IPS-18a (cell line): ENCODE results near the gene VPS13D.

Experiments used
- H3K27ac ChIP-seq: one replicate; pipeline ENCODE4 v1.5.1; 2013; ENCODE audit warnings: low read length
- H3K27me3 ChIP-seq: one replicate; pipeline ENCODE4 v1.6.1; 2013; ENCODE audit warnings: mild to moderate bottlenecking, low read length; ENCODE audit not compliant: control insufficient read depth, insufficient read depth
- H3K36me3 ChIP-seq: one replicate; pipeline ENCODE4 v1.6.1; 2013; ENCODE audit warnings: low read depth, low read length; ENCODE audit not compliant: control insufficient read depth
- H3K4me1 ChIP-seq: one replicate; pipeline ENCODE4 v1.6.1; 2013; ENCODE audit warnings: low read depth, low read length; ENCODE audit not compliant: control insufficient read depth
- H3K4me3 ChIP-seq: one replicate; pipeline ENCODE4 v1.5.1; 2013; ENCODE audit warnings: low read length
- H3K9ac ChIP-seq: one replicate; pipeline ENCODE4 v1.6.1; 2013; ENCODE audit warnings: mild to moderate bottlenecking, low read length, moderate library complexity
- H3K9me3 ChIP-seq: one replicate; pipeline ENCODE4 v1.6.1; 2013; ENCODE audit warnings: low read depth, low read length; ENCODE audit not compliant: control insufficient read depth

Gene VPS13D

GRCh38 chr1:12525311-12526181 is 295.7 kb downstream of the VPS13D start:
- Histone ChIP-seq H3K4me1 (no peaks in the 10 kb centered on the region), H3K27me3 (no peaks in the 10 kb centered on the region), H3K27ac (no peak overlapping the region), H3K36me3 (no peaks in the 10 kb centered on the region), H3K9ac (no peak overlapping the region), H3K4me3 (no peak overlapping the region), H3K9me3 (no peaks in the 10 kb centered on the region)

DNA sequence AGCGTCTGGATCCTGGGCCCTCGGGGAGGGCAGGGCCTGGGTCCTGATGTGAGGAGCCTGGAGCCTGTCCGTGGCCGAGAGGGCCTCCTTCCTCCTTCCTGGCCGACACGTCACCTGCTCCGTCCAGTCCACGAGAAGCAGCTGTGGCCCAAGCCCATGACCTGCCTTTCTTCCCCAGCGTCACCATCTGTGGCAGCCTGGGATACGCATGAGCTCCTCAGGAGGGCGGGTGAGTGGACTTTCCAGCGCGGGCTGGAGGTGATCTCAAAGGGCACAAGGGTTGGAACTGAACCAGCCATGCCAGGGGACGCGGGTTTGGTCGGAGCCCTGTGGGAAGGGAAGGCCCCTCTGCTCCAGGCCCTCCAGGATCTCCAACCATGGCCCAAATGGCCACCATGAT is 297.7 kb downstream of the VPS13D start:
- Histone ChIP-seq H3K9ac (no peak overlapping the region), H3K27ac (no peak overlapping the region), H3K4me3 (no peak overlapping the region)

DNA sequence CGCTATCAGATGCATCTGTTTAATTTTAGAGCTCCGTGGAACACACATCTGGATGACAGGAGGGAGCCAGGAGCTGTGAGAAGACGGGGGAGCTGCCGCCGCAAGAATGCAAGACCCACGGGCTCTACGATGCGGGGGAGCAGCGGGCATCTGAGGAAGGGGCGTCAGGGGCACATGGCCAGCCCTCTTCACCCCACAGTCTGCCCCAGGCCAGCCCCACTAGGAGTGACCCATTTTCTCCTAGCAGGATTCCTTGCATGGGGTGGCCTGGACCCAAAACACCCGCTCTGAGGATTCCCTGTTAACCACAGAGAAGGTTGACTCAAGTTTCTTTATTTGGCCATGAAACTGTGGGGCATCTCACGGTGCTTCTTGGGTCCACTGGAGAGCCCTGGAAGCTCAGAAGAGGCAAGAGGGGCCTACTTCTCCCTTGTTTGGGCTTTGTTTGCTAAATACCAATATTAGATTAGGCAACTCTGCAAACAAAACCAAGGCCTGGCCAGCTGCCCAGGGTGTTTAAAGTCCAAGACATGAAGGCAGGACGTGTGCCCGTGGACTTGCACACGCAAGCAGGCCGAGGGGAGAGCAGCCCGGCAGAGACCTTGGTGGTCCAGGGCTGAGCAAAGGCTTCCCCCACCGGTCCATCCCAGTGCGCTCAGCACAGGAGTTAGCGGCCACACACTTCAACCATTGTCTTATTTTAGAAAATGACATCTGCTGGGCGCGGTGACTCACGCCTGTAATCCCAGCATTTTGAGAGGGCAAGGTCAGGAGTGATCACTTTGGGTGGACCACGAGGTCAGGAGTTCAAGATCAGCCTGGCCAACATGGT is 298.4 kb downstream of the VPS13D start:
- H3K27ac ChIP-seq = no peak overlapping the region

More for the DNA sequence above, 297.7 kb downstream of the VPS13D start:
- Histone ChIP-seq H3K36me3 (no peaks in the 10 kb centered on the region), H3K27me3 (no peaks in the 10 kb centered on the region), H3K9me3 (no peaks in the 10 kb centered on the region), H3K4me1 (no peaks in the 10 kb centered on the region)

GRCh38 chr1:12529640-12530174 is 299.9 kb downstream of the VPS13D start:
- no peaks in the 10 kb centered on the region for H3K4me1 ChIP-seq
- no peak overlapping the region for H3K9ac ChIP-seq
- H3K36me3 ChIP-seq = no peaks in the 10 kb centered on the region
- no peaks in the 10 kb centered on the region for H3K27me3 ChIP-seq
- H3K9me3 ChIP-seq = no peaks in the 10 kb centered on the region
- no peak overlapping the region for H3K4me3 ChIP-seq
- no peak overlapping the region for H3K27ac ChIP-seq

More for the DNA sequence above, 298.4 kb downstream of the VPS13D start:
- Histone ChIP-seq H3K4me1 (no peaks in the 10 kb centered on the region), H3K9ac (no peak overlapping the region), H3K9me3 (no peaks in the 10 kb centered on the region), H3K27me3 (no peaks in the 10 kb centered on the region), H3K36me3 (no peaks in the 10 kb centered on the region), H3K4me3 (no peak overlapping the region)

GRCh38 chr1:12530462-12531178 is 300.8 kb downstream of the VPS13D start:
- Histone ChIP-seq H3K4me3 (no peak overlapping the region), H3K27ac (no peak overlapping the region), H3K4me1 (no peaks in the 10 kb centered on the region)

DNA sequence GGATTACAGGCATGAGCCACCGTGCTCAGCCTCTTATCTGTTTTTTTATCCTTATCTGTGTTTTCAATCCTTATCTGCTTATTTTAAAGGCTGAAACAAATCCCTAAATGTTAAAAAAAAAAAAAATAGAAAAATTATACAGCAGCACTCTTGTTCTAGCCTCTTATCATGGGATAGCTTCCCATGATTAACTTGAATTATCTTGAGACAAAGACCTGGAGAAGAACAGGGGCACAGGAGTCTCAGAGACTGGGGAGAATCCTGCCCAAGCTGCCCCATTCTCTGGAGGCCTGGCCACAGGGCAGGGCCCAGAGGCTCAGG is 301.3 kb downstream of the VPS13D start:
- Histone ChIP-seq H3K36me3 (no peaks in the 10 kb centered on the region), H3K4me3 (no peak overlapping the region), H3K9ac (no peak overlapping the region), H3K4me1 (no peaks in the 10 kb centered on the region), H3K27ac (no peak overlapping the region), H3K27me3 (no peaks in the 10 kb centered on the region), H3K9me3 (no peaks in the 10 kb centered on the region)

More at GRCh38 chr1:12530462-12531178, 300.8 kb downstream of the VPS13D start:
- Histone ChIP-seq H3K9me3 (no peaks in the 10 kb centered on the region), H3K9ac (no peak overlapping the region), H3K27me3 (no peaks in the 10 kb centered on the region), H3K36me3 (no peaks in the 10 kb centered on the region)

DNA sequence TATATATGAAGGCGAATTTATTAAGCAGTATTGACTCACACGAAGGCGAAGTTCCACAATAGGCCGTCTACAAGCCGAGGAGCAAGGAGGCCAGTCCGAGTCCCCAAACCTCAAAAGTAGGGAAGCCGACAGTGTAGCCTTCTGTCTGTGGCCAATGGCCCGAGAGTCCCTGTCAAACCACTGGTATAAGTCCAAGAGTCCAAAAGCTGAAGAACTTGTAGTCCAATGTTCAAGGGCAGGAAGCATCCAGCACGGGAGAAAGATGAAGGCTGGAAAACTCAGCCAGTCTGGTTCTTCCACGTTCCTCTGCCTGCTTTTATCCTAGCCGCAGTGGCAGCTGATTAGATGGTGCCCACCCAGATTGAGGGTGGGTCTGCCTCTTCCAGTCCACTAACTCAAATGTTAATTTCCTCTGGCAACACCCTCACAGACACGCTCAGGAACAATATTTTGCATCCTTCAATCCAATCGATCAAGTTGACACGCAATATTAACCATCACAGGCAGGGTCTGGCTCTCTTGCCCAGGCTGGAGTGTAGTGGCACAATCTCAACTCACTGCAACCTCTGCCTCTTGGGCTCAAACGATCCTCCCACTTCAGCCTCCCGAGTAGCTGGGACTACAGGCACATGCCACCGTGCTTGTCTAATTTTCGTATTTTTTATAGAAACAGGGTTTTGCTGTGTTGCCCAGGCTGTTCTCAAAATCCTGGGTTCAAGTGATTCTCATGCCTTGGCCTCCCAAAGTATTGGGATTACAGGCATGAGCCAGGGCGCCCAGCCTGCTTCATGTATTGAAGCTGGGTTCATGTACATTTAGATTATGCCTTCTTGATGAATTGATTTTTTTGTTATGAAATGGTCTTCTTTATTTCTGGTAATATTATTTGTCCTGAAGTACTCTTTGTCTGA is 302.8 kb downstream of the VPS13D start:
- no peaks in the 10 kb centered on the region for H3K36me3 ChIP-seq
- H3K4me3 ChIP-seq = no peak overlapping the region
- no peak overlapping the region for H3K9ac ChIP-seq
- no peaks in the 10 kb centered on the region for H3K4me1 ChIP-seq
- H3K27me3 ChIP-seq = no peaks in the 10 kb centered on the region
- no peaks in the 10 kb centered on the region for H3K9me3 ChIP-seq
- H3K27ac ChIP-seq = no peak overlapping the region

- Histone ChIP-seq H3K9ac (no peak overlapping the region), H3K27me3 (no peaks in the 10 kb centered on the region), H3K4me1 (peaks cover 8% of the 10 kb centered on the region)
Measured at GRCh38 chr1:12536023-12536639, 306.3 kb downstream of the VPS13D start.

DNA sequence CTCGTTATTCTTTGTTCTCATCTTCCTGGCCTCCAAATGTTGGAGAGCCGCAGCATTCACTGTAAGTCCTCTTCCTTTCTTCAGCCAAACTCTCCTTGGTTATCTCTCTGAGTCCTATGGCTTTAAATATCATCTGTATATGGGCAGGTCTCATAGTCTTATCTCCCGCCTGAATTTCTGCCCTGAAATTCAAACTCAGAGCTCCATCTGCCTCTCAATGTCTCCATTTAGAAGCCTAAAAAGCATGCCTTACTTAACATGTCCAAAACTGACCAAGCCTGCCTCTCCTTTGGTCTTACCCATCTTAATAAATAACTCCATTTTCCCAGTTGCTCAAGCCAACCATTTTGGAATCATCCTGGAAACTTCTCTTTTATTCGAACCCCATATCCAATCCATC is 307.5 kb downstream of the VPS13D start:
- Histone ChIP-seq H3K4me1 (peaks cover 8% of the 10 kb centered on the region), H3K27me3 (no peaks in the 10 kb centered on the region), H3K36me3 (no peaks in the 10 kb centered on the region), H3K27ac (no peak overlapping the region), H3K4me3 (no peak overlapping the region), H3K9ac (no peak overlapping the region), H3K9me3 (no peaks in the 10 kb centered on the region)

More at GRCh38 chr1:12536023-12536639, 306.3 kb downstream of the VPS13D start:
- Histone ChIP-seq H3K4me3 (no peak overlapping the region), H3K36me3 (no peaks in the 10 kb centered on the region), H3K27ac (no peak overlapping the region), H3K9me3 (no peaks in the 10 kb centered on the region)

DNA sequence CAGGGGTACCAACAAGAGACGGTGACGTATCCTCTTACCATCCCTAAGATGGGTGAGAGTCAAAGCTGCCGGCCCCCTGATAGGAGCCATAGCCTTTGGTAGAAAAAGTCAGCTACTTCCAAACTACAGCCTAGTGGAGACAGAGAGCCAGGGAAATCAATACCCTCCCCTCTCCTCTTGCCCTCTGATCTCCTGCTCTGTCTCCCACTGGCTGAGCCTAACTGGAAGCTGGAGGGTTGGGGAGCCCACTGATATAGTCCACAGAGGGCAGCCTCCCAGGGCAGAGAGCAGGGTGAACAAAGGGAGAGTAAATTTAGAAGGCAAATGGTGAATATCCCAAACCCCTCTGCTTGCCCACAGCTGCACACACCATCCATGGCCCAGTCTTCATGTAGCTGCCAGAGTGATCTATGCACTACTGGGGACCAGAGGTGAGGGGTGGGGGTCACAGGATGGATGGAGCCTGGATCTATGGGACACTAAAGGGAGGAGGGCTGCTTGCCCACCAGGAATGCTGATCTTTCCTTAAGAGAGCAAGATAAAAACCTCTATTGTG is 308.2 kb downstream of the VPS13D start:
- no peaks in the 10 kb centered on the region for H3K27me3 ChIP-seq
- H3K36me3 ChIP-seq = no peaks in the 10 kb centered on the region
- no peak overlapping the region for H3K9ac ChIP-seq
- no peak overlapping the region for H3K27ac ChIP-seq
- H3K4me1 ChIP-seq = peaks cover 8% of the 10 kb centered on the region
- no peak overlapping the region for H3K4me3 ChIP-seq
- no peaks in the 10 kb centered on the region for H3K9me3 ChIP-seq
